Transverse colon (tissue), 4 donors: ENCODE data around the gene TNS3. TPM values are rescaled to one million over a fixed set of nuclear protein-coding genes. Genes with fewer than 3 reads are reported as not detected.

Experiments
- DNase-seq: peaks from one replicate; pipeline ENCODE4 v3.0.0-alpha.2; 2019
- H3K27ac ChIP-seq, 4 donors: fragments of 200-600 bp; sonication (generic); 2 replicates each; pipeline ENCODE4 v1.5.1; 2016 to 2018; ENCODE audit warnings: inconsistent platforms in 4 of 4
- H3K27me3 ChIP-seq: fragments of 200-600 bp; sonication (generic); 2 replicates; pipeline ENCODE4 v1.5.1; 2017; ENCODE audit warnings: inconsistent platforms
- H3K36me3 ChIP-seq, 4 donors: fragments of 200-600 bp; sonication (generic); 2 replicates each; pipeline ENCODE4 v1.5.1; 2017 to 2019; ENCODE audit warnings: inconsistent platforms in 4 of 4
- H3K4me1 ChIP-seq, 4 donors: fragments of 200-600 bp; sonication (generic); 2 replicates each; pipeline ENCODE4 v1.5.1; 2017 to 2020; ENCODE audit warnings: inconsistent platforms in 4 of 4
- H3K4me3 ChIP-seq, 4 donors: fragments of 200-600 bp; sonication (generic); 1 replicate in 1 of 4; 2 replicates in 3 of 4; pipeline versions ENCODE4 v1.5.1 to v1.6.1; 2017 to 2019; ENCODE audit warnings: inconsistent platforms in 4 of 4
- H3K9me3 ChIP-seq, 2 donors: fragments of 200-600 bp; sonication (generic); 2 replicates each; pipeline ENCODE4 v1.5.1; 2017 to 2019; ENCODE audit warnings: inconsistent platforms in 2 of 2
- CTCF ChIP-seq, 5 experiments: fragments of 200-600 bp in 3 of 5; fragments of 450-650 bp in 2 of 5; sonication (generic) in 3 of 5; IDR thresholded peaks; 1 replicate in 2 of 5; 2 replicates in 3 of 5; pipeline ENCODE4 v1.5.1; 2016 to 2017; ENCODE audit warnings: antibody characterized with exemption in 5 of 5, inconsistent platforms in 3 of 5, mild to moderate bottlenecking in 2 of 5, moderate library complexity in 1 of 5
- EP300 ChIP-seq: sonication (generic); formaldehyde crosslinking; IDR thresholded peaks from one replicate; pipeline ENCODE4 v1.6.1; 2017; ENCODE audit warnings: antibody characterized with exemption, low read depth
- POLR2A ChIP-seq: fragments of 450-650 bp; IDR thresholded peaks from one replicate; pipeline ENCODE4 v1.6.1; 2016; ENCODE audit warnings: antibody characterized with exemption, mild to moderate bottlenecking, moderate library complexity
- POLR2AphosphoS5 ChIP-seq, 3 donors: sonication (generic); formaldehyde crosslinking; IDR thresholded peaks; one replicate each; pipeline ENCODE4 v1.6.1; 2016; ENCODE audit warnings: antibody characterized with exemption in 3 of 3
- WGBS, 2 donors: methylation state at CpG; one replicate each; pipeline ENCODE4 v1.1.5; 2018; ENCODE audit warnings: low coverage in 1 of 2; 5-methylcytosine and 5-hydroxymethylcytosine counted together
- in situ Hi-C, 4 donors: fragments of 200-750 bp; cut with MboI; loops; one replicate each; pipeline versions ENCODE4 v1.15.0 to v1.15.1; 2017; ENCODE audit warnings: low sequenced_read_pairs in 3 of 4, low pct_ligation_motif_present in 1 of 4, low pct_unique_long_range_greater_than_20kb in 1 of 4
- intact Hi-C: fragments of 100-400 bp; cut with DNase I; formaldehyde crosslinking; loops from one replicate; pipeline ENCODE4 v1.15.1; 2023; ENCODE audit warnings: low total_unique reads
- total RNA-seq, 4 donors: library from RNA; depleted of rRNA; stranded (reverse); fragments of >200 nt; gene quantifications; one replicate each; pipeline ENCODE4 v1.1.0, GENCODE V29; 2016

TNS3 gene
- total RNA-seq, 4 donors from 2014 or later: 58.5 to 104 (median 72.7) TPM

GRCh38 chr7:47433564-47433895 is 148.4 kb downstream of the TNS3 start:
- in situ Hi-C loops (loop anchor here (10.0 to 25.0 kb wide), 4 partner anchors 169 to 381 kb away; no protein-coding TSS in a partner anchor), intact Hi-C loops (no loop called here)
- WGBS, 2 donors: 80 to 100% methylated on average over 1 to 2 of the region's 2 CpGs
- no peak overlapping the region for H3K27ac ChIP-seq
- no peak for DNase-seq
- TF ChIP-seq EP300 (no peak), CTCF (IDR thresholded peaks at IDR 0.05) (no peak), POLR2A (no peak), POLR2AphosphoS5 (IDR thresholded peaks at IDR 0.05) (no peak)
- H3K9me3 ChIP-seq: no peaks in the 10 kb centered on the region
- no peaks in the 10 kb centered on the region for H3K36me3 ChIP-seq
- H3K4me1 ChIP-seq: no peaks in the 10 kb centered on the region
- H3K27me3 ChIP-seq: no peaks in the 10 kb centered on the region
- no peak overlapping the region for H3K4me3 ChIP-seq

GRCh38 chr7:47432671-47433563 is 149.0 kb downstream of the TNS3 start:
- no peaks in the 10 kb centered on the region for H3K9me3 ChIP-seq
- peaks cover 0 to 3% (median 0%) of the 10 kb centered on the region in 4 donors for H3K36me3 ChIP-seq
- intact Hi-C loops (no loop called here), in situ Hi-C loops (loop anchor here (10.0 to 25.0 kb wide), 4 partner anchors 168 to 382 kb away; no protein-coding TSS in a partner anchor)
- WGBS, 2 donors: 76 to 86% methylated on average over 5 to 17 of the region's 17 CpGs
- DNase-seq: no peak
- H3K27me3 ChIP-seq: no peaks in the 10 kb centered on the region
- no peaks in the 10 kb centered on the region for H3K4me1 ChIP-seq
- TF ChIP-seq POLR2AphosphoS5 (IDR thresholded peaks at IDR 0.05): no peak
- no peak for TF ChIP-seq CTCF (IDR thresholded peaks at IDR 0.05)
- TF ChIP-seq POLR2A: no peak
- no peak for TF ChIP-seq EP300
- no peak overlapping the region for H3K4me3 ChIP-seq
- no peak overlapping the region for H3K27ac ChIP-seq

GRCh38 chr7:47430422-47430821 is 151.5 kb downstream of the TNS3 start:
- DNase-seq: no peak
- Histone ChIP-seq H3K27ac (no peak overlapping the region), H3K4me3 (no peak overlapping the region), H3K4me1 (no peaks in the 10 kb centered on the region), H3K9me3 (no peaks in the 10 kb centered on the region), H3K27me3 (no peaks in the 10 kb centered on the region), H3K36me3 (peaks cover 0 to 5% (median 1%) of the 10 kb centered on the region in 4 donors)
- TF ChIP-seq CTCF (IDR thresholded peaks at IDR 0.05) (no peak), POLR2A (no peak), EP300 (no peak)
- intact Hi-C loops (no loop called here), in situ Hi-C loops (loop anchor here (10.0 to 25.0 kb wide), 4 partner anchors 166 to 384 kb away; no protein-coding TSS in a partner anchor)
- whole genome bisulfite sequencing, 2 donors: 40 to 82% methylated on average over 1 to 6 of the region's 6 CpGs

GRCh38 chr7:47428768-47429472 is 153.0 kb downstream of the TNS3 start:
- in situ Hi-C loops: loop anchor here in 2 of 4 donors (25.0 kb wide), 2 partner anchors 167 to 383 kb away; no protein-coding TSS in a partner anchor
- Histone ChIP-seq H3K36me3 (peaks cover 0 to 13% (median 1%) of the 10 kb centered on the region in 4 donors), H3K4me1 (no peaks in the 10 kb centered on the region), H3K9me3 (no peaks in the 10 kb centered on the region), H3K27me3 (no peaks in the 10 kb centered on the region), H3K27ac (no peak overlapping the region), H3K4me3 (no peak overlapping the region)
- DNase-seq: no peak
- intact Hi-C loops: no loop called here
- 95 to 100% methylated on average over 1 to 10 of the region's 10 CpGs for WGBS, 2 donors
- no peak for TF ChIP-seq EP300
- no peak for TF ChIP-seq POLR2AphosphoS5 (IDR thresholded peaks at IDR 0.05)
- TF ChIP-seq POLR2A: no peak
- TF ChIP-seq CTCF (IDR thresholded peaks at IDR 0.05): no peak
